ENCODE measurements around the gene HNRNPH2. TPM values are rescaled to one million over a fixed set of nuclear protein-coding genes. Genes with fewer than 3 reads are reported as not detected.

The HNRNPH2 gene
- total and polyA plus RNA-seq, 10 of the 15 experiments (the other 5 are each of a cell fraction or from before 2014, with no cell fraction given) = 34.5 to 102 (median 61.4) TPM

- Histone ChIP-seq H3K4me3 (no peak overlapping the region), H3K79me2 (ENCODE audit: control insufficient read depth, insufficient read depth, low read length) (peaks cover 5% of the 10 kb centered on the region), H3K9ac (ENCODE audit: control insufficient read depth, insufficient read depth, low read length) (no peak overlapping the region), H3K36me3 (ENCODE audit: control insufficient read depth in 2 of 2, insufficient read depth in 2 of 2, low read length in 1 of 2) (peaks cover 0 to under 1% of the 10 kb centered on the region in 2 experiments; a peak in 1 of 4 replicates), H3K27me3 (replicated peaks in 1 of 2; ENCODE audit: control insufficient read depth in 2 of 2, insufficient read depth in 2 of 2, low read length in 1 of 2) (no peaks in the 10 kb centered on the region), H3K4me1 (ENCODE audit: control insufficient read depth, insufficient read depth, low read length) (peaks cover 15% of the 10 kb centered on the region), H4K20me1 (ENCODE audit: control insufficient read depth, insufficient read depth) (no peaks in the 10 kb centered on the region), H3K27ac (ENCODE audit: control insufficient read depth, insufficient read depth) (no peak overlapping the region), H2AFZ (ENCODE audit: control insufficient read depth, low read depth, low read length) (peak overlapping the region; percentile 82; the same call in 1 of the 2 replicates), H3K9me3 (replicated peaks; ENCODE audit: control insufficient read depth, insufficient read depth, low read length) (no peaks in the 10 kb centered on the region), H3K4me2 (ENCODE audit: control insufficient read depth, insufficient read depth) (no peak overlapping the region)
- TF ChIP-seq NFYB (IDR thresholded peaks at IDR 0.05; ENCODE audit: insufficient read depth, low read depth, low read length) (no peak), IKZF2 (IDR thresholded peaks at IDR 0.05) (no peak), SIN3A (IDR thresholded peaks at IDR 0.05; ENCODE audit: low read depth, low read length) (no peak), SREBF1 (IDR thresholded peaks at IDR 0.05; ENCODE audit: low read length) (no peak), NFXL1 (IDR thresholded peaks at IDR 0.05; ENCODE audit: borderline replicate concordance) (no peak), PAX8 (IDR thresholded peaks at IDR 0.05) (no peak), PML (IDR thresholded peaks at IDR 0.05; ENCODE audit: low read length) (no peak), BCLAF1 (IDR thresholded peaks at IDR 0.05) (no peak), SMARCA5 (IDR thresholded peaks at IDR 0.05) (no peak), HSF1 (IDR thresholded peaks at IDR 0.05; ENCODE audit: low read depth, low read length) (no peak), TCF3 (IDR thresholded peaks at IDR 0.05; ENCODE audit: borderline replicate concordance, insufficient read depth, low read depth, low read length) (no peak), MTA2 (IDR thresholded peaks at IDR 0.05; ENCODE audit: low read depth) (no peak)
- ChIA-PET RAD21 (ENCODE audit: unreplicated experiment) (interaction anchor here (1.2 to 1.7 kb wide), 3 partner anchors 179 to 380 kb away, joined by 3 to 5 read pairs (median 4); no protein-coding TSS in a partner anchor), CTCF (interaction anchor here (1.5 to 5.4 kb wide), 8 partner anchors 10 to 386 kb away, joined by 4 to 39 read pairs (median 6); no protein-coding TSS in a partner anchor), POLR2A (interaction anchor here (1.2 kb wide), 1 partner anchor 26 kb away, joined by 3 read pairs; the partner anchor contains the start of gene RPL36A), SMC1A (ENCODE audit: uncharacterized antibody, unreplicated experiment) (interaction anchor here (0.5 to 2.1 kb wide), 11 partner anchors 9 to 1480 kb away, joined by 3 to 5 read pairs (median 3); no protein-coding TSS in a partner anchor)
- DNase-seq (ENCODE audit: low read depth, low spot score) (no peak), ATAC-seq (no peak), FAIRE-seq (no peak)
- intact Hi-C loops (cut with micrococcal nuclease; ENCODE audit: unreplicated experiment) (loop anchor here (5.0 kb wide), 2 partner anchors 180 to 200 kb away; partner anchors contain the start of gene ARMCX6), in situ Hi-C loops (cut with MboI) (loop anchor here (5.0 kb wide), 2 partner anchors 175 to 380 kb away; no protein-coding TSS in a partner anchor)
- 76% methylated on average over 4 of the region's 4 CpGs for WGBS (ENCODE audit: insufficient coverage, insufficient replicate concordance, low lambda C conversion rate, missing lambda C conversion rate)
- BruUV-seq (replicated peaks) = no TSS peak
These were observed 9.2 kb downstream of the HNRNPH2 start for GRCh38 chrX:101417190-101417589.
